ENCODE data around the gene DNAJC16.

Gene DNAJC16

DNA sequence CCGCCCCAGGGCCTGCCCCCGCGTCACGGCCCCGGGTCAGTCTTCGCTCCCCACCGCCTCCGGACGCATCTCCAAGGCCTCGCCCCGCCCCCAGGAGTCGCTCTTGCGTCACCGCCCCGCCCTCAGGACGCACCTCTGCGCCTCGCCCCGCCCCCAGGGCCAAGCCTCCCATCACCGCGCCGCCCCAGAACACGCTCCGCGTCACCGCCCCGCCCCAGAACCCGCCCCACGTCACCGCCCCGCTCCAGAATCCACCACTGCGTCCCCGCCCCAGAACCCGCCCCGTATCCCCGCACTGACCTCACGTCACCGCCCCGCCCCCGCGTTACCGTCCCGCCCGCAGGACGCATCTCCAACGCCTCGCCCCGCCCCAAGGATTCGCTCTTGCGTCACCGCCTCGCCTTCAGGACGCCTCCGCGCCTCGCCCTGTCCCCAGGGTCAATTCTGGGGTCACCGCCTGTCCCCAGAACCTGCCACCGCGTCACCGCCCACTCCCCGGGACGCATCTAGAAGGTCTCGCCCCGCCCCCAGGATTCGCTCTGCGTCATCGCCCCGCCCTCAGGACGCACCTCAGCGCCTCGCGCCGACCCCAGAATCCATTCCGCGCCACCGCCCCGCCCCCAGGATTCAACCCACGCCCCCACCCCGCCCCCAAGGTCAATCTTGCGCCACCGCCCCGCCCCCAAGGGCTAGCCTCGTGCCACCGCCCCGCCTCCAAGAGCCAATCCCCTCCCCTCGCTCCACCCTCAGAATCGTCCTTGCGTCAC is 2.2 kb upstream of the DNAJC16 start (continued):
- TF ChIP-seq ELK4 (IDR thresholded peaks at IDR 0.05; ENCODE audit: borderline replicate concordance, low read depth, low read length) = no peak
- TF ChIP-seq ZNF416 (tag by site-specific recombination; IDR thresholded peaks at IDR 0.05) = no peak
- TF ChIP-seq, protein P1, sequence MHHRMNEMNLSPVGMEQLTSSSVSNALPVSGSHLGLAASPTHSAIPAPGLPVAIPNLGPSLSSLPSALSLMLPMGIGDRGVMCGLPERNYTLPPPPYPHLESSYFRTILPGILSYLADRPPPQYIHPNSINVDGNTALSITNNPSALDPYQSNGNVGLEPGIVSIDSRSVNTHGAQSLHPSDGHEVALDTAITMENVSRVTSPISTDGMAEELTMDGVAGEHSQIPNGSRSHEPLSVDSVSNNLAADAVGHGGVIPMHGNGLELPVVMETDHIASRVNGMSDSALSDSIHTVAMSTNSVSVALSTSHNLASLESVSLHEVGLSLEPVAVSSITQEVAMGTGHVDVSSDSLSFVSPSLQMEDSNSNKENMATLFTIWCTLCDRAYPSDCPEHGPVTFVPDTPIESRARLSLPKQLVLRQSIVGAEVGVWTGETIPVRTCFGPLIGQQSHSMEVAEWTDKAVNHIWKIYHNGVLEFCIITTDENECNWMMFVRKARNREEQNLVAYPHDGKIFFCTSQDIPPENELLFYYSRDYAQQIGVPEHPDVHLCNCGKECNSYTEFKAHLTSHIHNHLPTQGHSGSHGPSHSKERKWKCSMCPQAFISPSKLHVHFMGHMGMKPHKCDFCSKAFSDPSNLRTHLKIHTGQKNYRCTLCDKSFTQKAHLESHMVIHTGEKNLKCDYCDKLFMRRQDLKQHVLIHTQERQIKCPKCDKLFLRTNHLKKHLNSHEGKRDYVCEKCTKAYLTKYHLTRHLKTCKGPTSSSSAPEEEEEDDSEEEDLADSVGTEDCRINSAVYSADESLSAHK (tag by site-specific recombination; IDR thresholded peaks at IDR 0.05) = no peak
- TF ChIP-seq KLF8 (tag by site-specific recombination; IDR thresholded peaks at IDR 0.05) = peak; percentile 98
- no peak for TF ChIP-seq ZNF404 (tag by site-specific recombination; IDR thresholded peaks at IDR 0.05)
- peak; percentile 98 for TF ChIP-seq ZNF629 (tag by site-specific recombination; IDR thresholded peaks at IDR 0.05)
- TF ChIP-seq ZNF514 (tag by site-specific recombination; IDR thresholded peaks at IDR 0.05) = no peak
- TF ChIP-seq ZNF747 (tag by site-specific recombination; IDR thresholded peaks at IDR 0.05) = no peak
- no peak for TF ChIP-seq ZNF830 (tag by site-specific recombination; IDR thresholded peaks at IDR 0.05; ENCODE audit: low read depth)
- TF ChIP-seq ZNF645 (tag by site-specific recombination; IDR thresholded peaks at IDR 0.05) = no peak
- TF ChIP-seq ZNF223 (tag by site-specific recombination; IDR thresholded peaks at IDR 0.05) = no peak
- no peak for TF ChIP-seq ZFP41 (tag by site-specific recombination; IDR thresholded peaks at IDR 0.05; ENCODE audit: borderline replicate concordance)
- peak; percentile 97 for TF ChIP-seq KLF1 (tag by site-specific recombination; IDR thresholded peaks at IDR 0.05)
- no peak for TF ChIP-seq ZNF274 (IDR thresholded peaks at IDR 0.05; ENCODE audit: low read length)
- no peak for TF ChIP-seq ZNF274 (tag by site-specific recombination; IDR thresholded peaks at IDR 0.05; ENCODE audit: borderline replicate concordance)
- TF ChIP-seq OSR2 (tag by site-specific recombination; IDR thresholded peaks at IDR 0.05) = no peak
- no peak for TF ChIP-seq ZNF362 (tag by site-specific recombination; IDR thresholded peaks at IDR 0.05)
- TF ChIP-seq AEBP2 (tag by site-specific recombination; IDR thresholded peaks at IDR 0.05; ENCODE audit: borderline replicate concordance) = no peak
- TF ChIP-seq ZNF350 (tag by site-specific recombination; IDR thresholded peaks at IDR 0.05) = no peak
- TF ChIP-seq ZSCAN5A (tag by site-specific recombination; IDR thresholded peaks at IDR 0.05) = no peak
- peak; percentile 62 for TF ChIP-seq SP2 (tag by site-specific recombination; IDR thresholded peaks at IDR 0.05)
- no peak for TF ChIP-seq ZNF157 (tag by site-specific recombination; IDR thresholded peaks at IDR 0.05)
- TF ChIP-seq SALL2 (tag by site-specific recombination; IDR thresholded peaks at IDR 0.05; ENCODE audit: borderline replicate concordance) = no peak
- TF ChIP-seq ZSCAN23 (tag by site-specific recombination; IDR thresholded peaks at IDR 0.05) = no peak
- peak; percentile 47; the same call in 1 of the 2 replicates for TF ChIP-seq ZNF76 (tag by site-specific recombination; IDR thresholded peaks at IDR 0.05; ENCODE audit: borderline replicate concordance, low read depth)
- TF ChIP-seq ZBTB44 (tag by site-specific recombination; IDR thresholded peaks at IDR 0.05) = no peak
- no peak for TF ChIP-seq ZNF664 (tag by site-specific recombination; IDR thresholded peaks at IDR 0.05)
- TF ChIP-seq, protein P2, sequence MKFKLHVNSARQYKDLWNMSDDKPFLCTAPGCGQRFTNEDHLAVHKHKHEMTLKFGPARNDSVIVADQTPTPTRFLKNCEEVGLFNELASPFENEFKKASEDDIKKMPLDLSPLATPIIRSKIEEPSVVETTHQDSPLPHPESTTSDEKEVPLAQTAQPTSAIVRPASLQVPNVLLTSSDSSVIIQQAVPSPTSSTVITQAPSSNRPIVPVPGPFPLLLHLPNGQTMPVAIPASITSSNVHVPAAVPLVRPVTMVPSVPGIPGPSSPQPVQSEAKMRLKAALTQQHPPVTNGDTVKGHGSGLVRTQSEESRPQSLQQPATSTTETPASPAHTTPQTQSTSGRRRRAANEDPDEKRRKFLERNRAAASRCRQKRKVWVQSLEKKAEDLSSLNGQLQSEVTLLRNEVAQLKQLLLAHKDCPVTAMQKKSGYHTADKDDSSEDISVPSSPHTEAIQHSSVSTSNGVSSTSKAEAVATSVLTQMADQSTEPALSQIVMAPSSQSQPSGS (tag by site-specific recombination; IDR thresholded peaks at IDR 0.05; ENCODE audit: low read depth) = peak; percentile 62
